ENCODE results near the gene DSCAML1. TPM values are rescaled to one million over a fixed set of nuclear protein-coding genes. Genes with fewer than 3 reads are reported as not detected.

DSCAML1 gene
- total and polyA plus RNA-seq, 2 of the 8 experiments (the other 6 are each of a cell fraction or from before 2014, with no cell fraction given), result 0.19 to 0.24 TPM

- TF ChIP-seq, protein P1, sequence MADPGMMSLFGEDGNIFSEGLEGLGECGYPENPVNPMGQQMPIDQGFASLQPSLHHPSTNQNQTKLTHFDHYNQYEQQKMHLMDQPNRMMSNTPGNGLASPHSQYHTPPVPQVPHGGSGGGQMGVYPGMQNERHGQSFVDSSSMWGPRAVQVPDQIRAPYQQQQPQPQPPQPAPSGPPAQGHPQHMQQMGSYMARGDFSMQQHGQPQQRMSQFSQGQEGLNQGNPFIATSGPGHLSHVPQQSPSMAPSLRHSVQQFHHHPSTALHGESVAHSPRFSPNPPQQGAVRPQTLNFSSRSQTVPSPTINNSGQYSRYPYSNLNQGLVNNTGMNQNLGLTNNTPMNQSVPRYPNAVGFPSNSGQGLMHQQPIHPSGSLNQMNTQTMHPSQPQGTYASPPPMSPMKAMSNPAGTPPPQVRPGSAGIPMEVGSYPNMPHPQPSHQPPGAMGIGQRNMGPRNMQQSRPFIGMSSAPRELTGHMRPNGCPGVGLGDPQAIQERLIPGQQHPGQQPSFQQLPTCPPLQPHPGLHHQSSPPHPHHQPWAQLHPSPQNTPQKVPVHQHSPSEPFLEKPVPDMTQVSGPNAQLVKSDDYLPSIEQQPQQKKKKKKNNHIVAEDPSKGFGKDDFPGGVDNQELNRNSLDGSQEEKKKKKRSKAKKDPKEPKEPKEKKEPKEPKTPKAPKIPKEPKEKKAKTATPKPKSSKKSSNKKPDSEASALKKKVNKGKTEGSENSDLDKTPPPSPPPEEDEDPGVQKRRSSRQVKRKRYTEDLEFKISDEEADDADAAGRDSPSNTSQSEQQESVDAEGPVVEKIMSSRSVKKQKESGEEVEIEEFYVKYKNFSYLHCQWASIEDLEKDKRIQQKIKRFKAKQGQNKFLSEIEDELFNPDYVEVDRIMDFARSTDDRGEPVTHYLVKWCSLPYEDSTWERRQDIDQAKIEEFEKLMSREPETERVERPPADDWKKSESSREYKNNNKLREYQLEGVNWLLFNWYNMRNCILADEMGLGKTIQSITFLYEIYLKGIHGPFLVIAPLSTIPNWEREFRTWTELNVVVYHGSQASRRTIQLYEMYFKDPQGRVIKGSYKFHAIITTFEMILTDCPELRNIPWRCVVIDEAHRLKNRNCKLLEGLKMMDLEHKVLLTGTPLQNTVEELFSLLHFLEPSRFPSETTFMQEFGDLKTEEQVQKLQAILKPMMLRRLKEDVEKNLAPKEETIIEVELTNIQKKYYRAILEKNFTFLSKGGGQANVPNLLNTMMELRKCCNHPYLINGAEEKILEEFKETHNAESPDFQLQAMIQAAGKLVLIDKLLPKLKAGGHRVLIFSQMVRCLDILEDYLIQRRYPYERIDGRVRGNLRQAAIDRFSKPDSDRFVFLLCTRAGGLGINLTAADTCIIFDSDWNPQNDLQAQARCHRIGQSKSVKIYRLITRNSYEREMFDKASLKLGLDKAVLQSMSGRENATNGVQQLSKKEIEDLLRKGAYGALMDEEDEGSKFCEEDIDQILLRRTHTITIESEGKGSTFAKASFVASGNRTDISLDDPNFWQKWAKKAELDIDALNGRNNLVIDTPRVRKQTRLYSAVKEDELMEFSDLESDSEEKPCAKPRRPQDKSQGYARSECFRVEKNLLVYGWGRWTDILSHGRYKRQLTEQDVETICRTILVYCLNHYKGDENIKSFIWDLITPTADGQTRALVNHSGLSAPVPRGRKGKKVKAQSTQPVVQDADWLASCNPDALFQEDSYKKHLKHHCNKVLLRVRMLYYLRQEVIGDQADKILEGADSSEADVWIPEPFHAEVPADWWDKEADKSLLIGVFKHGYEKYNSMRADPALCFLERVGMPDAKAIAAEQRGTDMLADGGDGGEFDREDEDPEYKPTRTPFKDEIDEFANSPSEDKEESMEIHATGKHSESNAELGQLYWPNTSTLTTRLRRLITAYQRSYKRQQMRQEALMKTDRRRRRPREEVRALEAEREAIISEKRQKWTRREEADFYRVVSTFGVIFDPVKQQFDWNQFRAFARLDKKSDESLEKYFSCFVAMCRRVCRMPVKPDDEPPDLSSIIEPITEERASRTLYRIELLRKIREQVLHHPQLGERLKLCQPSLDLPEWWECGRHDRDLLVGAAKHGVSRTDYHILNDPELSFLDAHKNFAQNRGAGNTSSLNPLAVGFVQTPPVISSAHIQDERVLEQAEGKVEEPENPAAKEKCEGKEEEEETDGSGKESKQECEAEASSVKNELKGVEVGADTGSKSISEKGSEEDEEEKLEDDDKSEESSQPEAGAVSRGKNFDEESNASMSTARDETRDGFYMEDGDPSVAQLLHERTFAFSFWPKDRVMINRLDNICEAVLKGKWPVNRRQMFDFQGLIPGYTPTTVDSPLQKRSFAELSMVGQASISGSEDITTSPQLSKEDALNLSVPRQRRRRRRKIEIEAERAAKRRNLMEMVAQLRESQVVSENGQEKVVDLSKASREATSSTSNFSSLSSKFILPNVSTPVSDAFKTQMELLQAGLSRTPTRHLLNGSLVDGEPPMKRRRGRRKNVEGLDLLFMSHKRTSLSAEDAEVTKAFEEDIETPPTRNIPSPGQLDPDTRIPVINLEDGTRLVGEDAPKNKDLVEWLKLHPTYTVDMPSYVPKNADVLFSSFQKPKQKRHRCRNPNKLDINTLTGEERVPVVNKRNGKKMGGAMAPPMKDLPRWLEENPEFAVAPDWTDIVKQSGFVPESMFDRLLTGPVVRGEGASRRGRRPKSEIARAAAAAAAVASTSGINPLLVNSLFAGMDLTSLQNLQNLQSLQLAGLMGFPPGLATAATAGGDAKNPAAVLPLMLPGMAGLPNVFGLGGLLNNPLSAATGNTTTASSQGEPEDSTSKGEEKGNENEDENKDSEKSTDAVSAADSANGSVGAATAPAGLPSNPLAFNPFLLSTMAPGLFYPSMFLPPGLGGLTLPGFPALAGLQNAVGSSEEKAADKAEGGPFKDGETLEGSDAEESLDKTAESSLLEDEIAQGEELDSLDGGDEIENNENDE (IDR thresholded peaks at IDR 0.05; ENCODE audit: insufficient replicate concordance, low read length), result no peak
- TF ChIP-seq RFX5 (IDR thresholded peaks at IDR 0.05; ENCODE audit: borderline replicate concordance, low read depth, low read length), result no peak
- no peak for TF ChIP-seq SUZ12 (IDR thresholded peaks at IDR 0.05; ENCODE audit: low read length)
- TF ChIP-seq BCL11A (IDR thresholded peaks at IDR 0.05; ENCODE audit: low read depth in 2 of 2, low read length in 2 of 2), result no peak
- no peak for TF ChIP-seq EZH2 (IDR thresholded peaks at IDR 0.05; ENCODE audit: low read depth, low read length, severe bottlenecking)
Measured at GRCh38 chr11:117789241-117789640, 7.8 kb downstream of the DSCAML1 start (continued).

All from H1 (cell line).